Brain microvascular endothelial cell (primary cell): ENCODE measurements around the gene SPSB3.
A peak's percentile ranks its signal among the peaks of the same experiment; 100 is the strongest.

ENCODE experiments used
- DNase-seq: peaks from one replicate; pipeline ENCODE4 v3.0.0-alpha.2; 2020
- H3K27ac ChIP-seq: fragments of 250-450 bp; sonication (Bioruptor Pico); 2 replicates; pipeline ENCODE4 v1.5.1; 2020; ENCODE audit warnings: mild to moderate bottlenecking, moderate library complexity
- H3K27me3 ChIP-seq: fragments of 250-450 bp; sonication (Bioruptor Pico); replicated peaks from 2 replicates; pipeline ENCODE4 v1.5.1; 2020; ENCODE audit warnings: mild to moderate bottlenecking
- H3K36me3 ChIP-seq: fragments of 250-450 bp; sonication (Bioruptor Pico); replicated peaks from 2 replicates; pipeline ENCODE4 v1.5.1; 2020; ENCODE audit warnings: mild to moderate bottlenecking
- H3K4me3 ChIP-seq: 2 replicates; pipeline ENCODE4 v1.5.1; 2011; ENCODE audit warnings: low read depth, mild to moderate bottlenecking, control low read depth, low read length, moderate library complexity
- in situ Hi-C: cut with HindIII; loops from 2 replicates; pipeline ENCODE4 v1.10.0; 2017; ENCODE audit warnings: low sequenced_read_pairs, low pct_ligation_motif_present
- TF ChIP-seq, protein P1 (sequence below): IDR thresholded peaks from 2 replicates; pipeline ENCODE4 v1.5.1; 2011; ENCODE audit warnings: low read depth, mild to moderate bottlenecking, moderate library complexity, low read length, control low read depth, inconsistent platforms; ENCODE audit errors: missing control alignments

Gene SPSB3

DNA sequence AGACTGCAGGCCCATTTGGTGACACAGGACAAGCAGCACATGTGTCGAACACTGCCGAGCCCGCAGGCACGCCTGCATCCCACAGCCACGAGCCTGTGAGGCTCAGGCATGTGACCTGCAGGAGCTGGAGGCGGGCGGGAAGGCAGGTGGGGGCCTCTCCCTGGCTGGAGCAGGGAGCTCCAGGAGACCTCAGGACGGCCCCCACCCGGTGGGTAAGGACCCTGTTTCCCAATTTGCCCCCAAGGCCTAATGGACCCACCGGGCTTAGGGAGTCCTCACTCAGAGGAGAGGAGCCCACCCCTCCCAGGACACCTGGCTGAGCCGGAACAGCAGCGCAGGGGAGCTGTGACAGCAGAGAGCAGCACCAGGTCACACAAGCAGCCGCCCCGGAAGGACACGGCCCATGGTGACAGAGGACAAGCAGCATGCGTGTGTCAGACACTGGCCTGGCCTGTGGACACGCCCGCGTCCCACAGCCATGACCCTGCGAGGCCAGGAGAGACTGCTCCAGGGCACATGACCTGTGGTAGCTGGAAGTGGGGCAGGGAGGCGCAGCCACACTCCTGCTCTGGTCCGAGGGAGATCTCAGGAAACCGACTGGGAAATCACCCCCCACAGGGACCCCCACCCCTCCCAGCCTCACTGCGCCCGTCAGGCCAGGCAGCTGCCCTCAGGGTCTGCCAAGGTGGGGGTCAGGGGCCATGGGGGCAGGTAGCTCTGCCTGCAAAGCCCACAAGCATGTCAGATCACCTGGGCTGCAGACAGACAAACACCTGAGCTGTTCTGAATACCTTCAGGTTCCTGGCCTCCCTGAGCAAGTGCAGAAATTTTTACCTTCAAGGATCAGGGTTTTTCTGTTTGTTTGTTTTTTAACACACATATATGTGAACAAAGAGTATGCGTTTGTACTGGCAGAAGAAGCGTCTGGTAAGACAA, 2.4 kb downstream of the SPSB3 start:
- Histone ChIP-seq H3K36me3 (peaks cover 37% of the 10 kb centered on the region), H3K27me3 (no peaks in the 10 kb centered on the region), H3K27ac (no peak overlapping the region), H3K4me3 (no peak overlapping the region)
- TF ChIP-seq, protein P1, sequence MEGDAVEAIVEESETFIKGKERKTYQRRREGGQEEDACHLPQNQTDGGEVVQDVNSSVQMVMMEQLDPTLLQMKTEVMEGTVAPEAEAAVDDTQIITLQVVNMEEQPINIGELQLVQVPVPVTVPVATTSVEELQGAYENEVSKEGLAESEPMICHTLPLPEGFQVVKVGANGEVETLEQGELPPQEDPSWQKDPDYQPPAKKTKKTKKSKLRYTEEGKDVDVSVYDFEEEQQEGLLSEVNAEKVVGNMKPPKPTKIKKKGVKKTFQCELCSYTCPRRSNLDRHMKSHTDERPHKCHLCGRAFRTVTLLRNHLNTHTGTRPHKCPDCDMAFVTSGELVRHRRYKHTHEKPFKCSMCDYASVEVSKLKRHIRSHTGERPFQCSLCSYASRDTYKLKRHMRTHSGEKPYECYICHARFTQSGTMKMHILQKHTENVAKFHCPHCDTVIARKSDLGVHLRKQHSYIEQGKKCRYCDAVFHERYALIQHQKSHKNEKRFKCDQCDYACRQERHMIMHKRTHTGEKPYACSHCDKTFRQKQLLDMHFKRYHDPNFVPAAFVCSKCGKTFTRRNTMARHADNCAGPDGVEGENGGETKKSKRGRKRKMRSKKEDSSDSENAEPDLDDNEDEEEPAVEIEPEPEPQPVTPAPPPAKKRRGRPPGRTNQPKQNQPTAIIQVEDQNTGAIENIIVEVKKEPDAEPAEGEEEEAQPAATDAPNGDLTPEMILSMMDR = no peak
- in situ Hi-C loops = no loop called here
- DNase-seq = no peak

DNA sequence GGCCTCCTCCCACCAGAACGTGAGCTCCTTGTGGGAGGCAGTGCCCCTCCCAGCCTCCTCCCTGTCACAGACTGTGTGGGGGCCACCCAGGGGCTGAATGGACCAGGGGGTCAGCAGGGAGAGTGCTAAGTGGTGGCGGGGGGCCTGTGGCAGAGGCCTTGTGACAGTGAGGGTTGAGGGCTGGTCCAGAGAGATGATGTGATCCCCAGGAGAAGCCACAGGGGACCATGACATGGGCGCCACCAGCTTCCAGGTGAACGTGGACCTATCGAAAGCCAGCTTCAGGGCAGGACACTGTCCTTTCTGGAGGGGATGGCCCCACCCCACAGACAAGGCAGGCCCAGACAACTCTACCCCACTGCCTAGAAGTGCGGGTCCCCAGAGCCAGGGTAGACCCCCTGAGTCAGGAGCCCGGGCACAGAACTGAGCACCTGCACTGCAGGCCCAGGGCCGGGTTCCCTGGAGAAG, 3.1 kb downstream of the SPSB3 start:
- Histone ChIP-seq H3K27ac (no peak overlapping the region), H3K27me3 (no peaks in the 10 kb centered on the region), H3K4me3 (no peak overlapping the region), H3K36me3 (peaks cover 39% of the 10 kb centered on the region)
- no peak for DNase-seq
- TF ChIP-seq, protein P1 = no peak
- in situ Hi-C loops = no loop called here

DNA sequence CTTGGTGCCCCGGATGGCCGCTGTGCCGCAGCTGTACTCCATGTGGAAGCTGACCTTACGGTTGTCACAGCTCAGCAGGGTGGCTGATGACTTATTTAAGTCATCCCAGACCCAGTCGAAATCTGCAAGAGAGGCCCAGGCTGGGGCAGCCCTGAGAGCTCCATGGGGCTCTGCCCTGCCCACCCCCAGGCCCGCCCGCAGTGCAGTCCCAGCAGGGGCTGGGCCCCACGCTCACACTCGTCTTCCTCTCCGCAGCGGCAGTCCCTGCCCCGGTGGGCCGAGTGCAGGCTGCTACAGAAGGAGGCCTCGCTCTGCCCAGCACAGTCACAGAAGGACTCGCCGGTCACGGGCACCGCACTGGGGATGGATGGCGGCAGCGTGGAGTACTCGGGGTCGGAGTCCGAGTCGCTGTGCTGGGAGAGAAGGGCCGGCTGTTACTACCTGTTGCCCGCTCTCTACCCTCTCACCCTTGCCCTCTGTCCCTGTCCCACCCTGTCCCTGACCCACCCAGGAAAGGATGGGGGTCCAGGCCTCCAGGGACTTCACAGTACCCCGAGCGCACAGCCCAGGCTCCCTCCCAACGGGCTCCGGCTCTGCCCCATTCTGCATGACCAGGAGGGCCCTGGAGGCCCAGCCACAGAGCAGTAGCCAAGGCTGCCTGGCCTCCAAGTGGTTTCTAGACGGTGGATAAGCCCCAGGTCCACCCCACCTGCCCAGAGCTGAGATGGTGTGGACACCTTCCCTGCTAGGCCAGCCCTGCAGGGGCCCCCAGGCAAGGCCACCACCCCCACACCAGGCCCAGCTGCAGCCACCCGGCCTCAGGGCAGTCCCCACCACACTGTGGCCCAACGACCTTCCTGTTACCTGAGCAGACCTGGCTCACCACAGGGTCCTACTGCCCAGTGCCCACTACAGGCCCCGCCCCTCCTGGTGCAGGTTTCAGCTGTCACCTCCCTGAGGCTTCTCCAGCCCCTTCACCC, 3.9 kb downstream of the SPSB3 start:
- H3K27me3 ChIP-seq = no peaks in the 10 kb centered on the region
- peak; percentile 31 for DNase-seq

DNA sequence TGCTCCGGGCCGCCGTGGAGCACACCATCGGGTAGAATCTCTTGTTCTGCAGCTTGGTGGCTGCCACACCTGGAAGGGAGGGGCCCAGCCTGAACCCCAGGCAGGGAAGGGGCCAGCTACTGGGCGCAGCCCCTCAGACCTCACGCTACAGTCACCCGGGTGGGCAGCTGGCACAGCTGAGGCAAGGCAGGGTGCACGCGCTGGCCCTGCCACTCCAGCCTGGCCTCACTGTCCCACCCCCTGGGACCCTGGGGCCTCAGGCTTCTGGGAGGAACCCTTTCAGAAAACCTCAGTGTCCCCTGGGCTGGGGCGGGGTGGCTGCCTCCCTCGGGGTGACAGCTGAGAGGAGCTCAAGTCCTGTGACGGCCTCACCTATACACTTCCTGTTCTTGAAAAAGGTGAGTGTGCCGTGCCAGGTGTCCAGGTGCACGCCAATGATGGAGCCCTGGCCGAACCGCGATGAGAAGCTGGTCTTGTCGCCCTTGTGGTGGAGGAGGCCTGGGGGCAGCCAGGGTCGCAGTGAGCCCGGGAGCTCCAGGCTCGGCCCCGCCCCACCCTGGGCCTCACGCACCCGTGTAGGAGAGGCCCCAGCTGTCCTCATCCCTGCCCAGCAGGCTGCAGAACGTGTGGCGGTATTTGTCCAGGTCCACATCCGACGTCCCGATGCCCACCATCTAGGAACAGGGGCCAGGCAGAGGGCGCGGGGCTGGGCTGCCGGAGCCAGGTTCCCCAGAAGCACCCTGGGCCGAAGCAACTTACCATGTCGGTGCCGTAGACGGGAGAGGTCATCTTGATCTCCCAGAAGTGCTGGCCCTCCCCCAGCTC, 4.8 kb downstream of the SPSB3 start:
- Histone ChIP-seq H3K36me3 (peaks cover 39% of the 10 kb centered on the region), H3K27me3 (no peaks in the 10 kb centered on the region), H3K27ac (no peak overlapping the region), H3K4me3 (no peak overlapping the region)
- in situ Hi-C loops = no loop called here
- TF ChIP-seq, protein P1 = no peak
- no peak for DNase-seq

More for the DNA sequence above, 3.9 kb downstream of the SPSB3 start:
- TF ChIP-seq, protein P1 = no peak
- Histone ChIP-seq H3K36me3 (peaks cover 39% of the 10 kb centered on the region), H3K27ac (no peak overlapping the region), H3K4me3 (no peak overlapping the region)
- in situ Hi-C loops = no loop called here

DNA sequence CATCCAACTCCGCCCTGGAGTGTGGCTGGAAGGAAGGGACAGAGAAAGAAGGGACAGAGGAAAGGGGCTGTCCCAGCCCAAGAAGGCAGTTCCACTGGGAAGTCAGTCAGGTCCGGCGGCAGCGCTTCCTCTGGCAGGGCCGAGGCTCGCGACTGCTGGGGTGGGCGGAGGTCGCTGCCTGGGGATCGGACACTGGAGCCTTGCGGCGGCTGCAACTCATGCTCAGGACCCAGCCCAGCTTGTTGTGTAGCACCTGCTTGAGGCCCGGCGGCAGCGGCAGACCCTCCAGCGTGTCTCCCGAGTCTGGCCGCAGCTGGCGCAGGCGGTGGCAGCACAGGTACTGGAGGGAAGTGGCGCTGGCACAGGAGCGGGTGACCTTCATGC, 5.4 kb downstream of the SPSB3 start:
- Histone ChIP-seq H3K27ac (no peak overlapping the region), H3K36me3 (peaks cover 39% of the 10 kb centered on the region), H3K27me3 (no peaks in the 10 kb centered on the region), H3K4me3 (no peak overlapping the region)
- no peak for DNase-seq
- TF ChIP-seq, protein P1 = no peak
- in situ Hi-C loops = no loop called here
